ENCODE data around the gene NMU.

GRCh38 chr4:55575513-55575912 lies 60.6 kb downstream of the NMU start:
- no peak for TF ChIP-seq CTCF (conservative IDR thresholded peaks at IDR 0.05; ENCODE audit: low read depth, low read length)
- TF ChIP-seq EZH2phosphoT487 (IDR thresholded peaks at IDR 0.05; ENCODE audit: borderline replicate concordance, low read length): no peak
- TF ChIP-seq EZH2 (IDR thresholded peaks at IDR 0.05; ENCODE audit: low read length, unreplicated experiment): no peak
